Right cardiac atrium (tissue), 5 donors: ENCODE results near the gene NCAPH2. TPM values are rescaled to one million over a fixed set of nuclear protein-coding genes. Genes with fewer than 3 reads are reported as not detected.

Experiments
- ATAC-seq, 2 donors: fragments of 200-7000 bp; cut with Tn5 transposase; one replicate each; pipeline versions ENCODE4 v1.8.0 to v1.9.1; 2020; ENCODE audit warnings: moderate library complexity in 2 of 2, mild to moderate bottlenecking in 1 of 2
- DNase-seq, 3 donors: peaks; one replicate each; pipeline ENCODE4 v3.0.0-alpha.2; 2020
- H3K27ac ChIP-seq: one replicate; pipeline ENCODE4 v1.5.1; 2013; ENCODE audit warnings: mild to moderate bottlenecking, low read length, control low read depth, moderate library complexity
- H3K27me3 ChIP-seq: one replicate; pipeline ENCODE4 v1.6.1; 2013; ENCODE audit not compliant: control insufficient read depth, insufficient read depth
- H3K4me1 ChIP-seq: one replicate; pipeline ENCODE4 v1.6.1; 2013; ENCODE audit warnings: low read length; ENCODE audit not compliant: control insufficient read depth, insufficient read depth
- H3K4me3 ChIP-seq: one replicate; pipeline ENCODE4 v1.5.1; 2013; ENCODE audit warnings: low read length, control low read depth
- H3K9me3 ChIP-seq: one replicate; pipeline ENCODE4 v1.6.1; 2013; ENCODE audit warnings: low read length; ENCODE audit not compliant: control insufficient read depth
- WGBS: extraction: QIAGEN DNeasy Blood & Tissue Kit; methylation state at CpG from one replicate; pipeline ENCODE4 v1.1.7; 2013; 5-methylcytosine and 5-hydroxymethylcytosine counted together
- intact Hi-C, 4 donors: fragments of 100-400 bp; cut with DNase I; formaldehyde crosslinking; loops; one replicate each; pipeline versions ENCODE4 v1.11.0 to v1.14.0; 2022 to 2023
- polyA plus RNA-seq: library from polyadenylated mRNA; stranded (reverse); fragments of 200-250 nt; gene quantifications from one replicate; pipeline ENCODE4 v1.2.3, GENCODE V29; 2013
- total RNA-seq, 4 donors: library from RNA; stranded (reverse); fragmentation: NEBNext Ultra II Directional; extraction: Animal tissue kit (Norgen Biotek cat#: 25700); gene quantifications; one replicate each; pipeline ENCODE4 v1.2.1, GENCODE V29; 2021
- donor health status: healthy with polysubstance abuse.
- donor health status: DM: no; HTN: yes; CAD: no.
- donor health status: DM: no; HTN: no; CAD: no.
- donor health status: DM: no; HTN: yes; CAD: no; lungs with severe emphysema.
- donor health status: DM: yes; HTN: yes; CAD: no.

NCAPH2 gene
- total and polyA plus RNA-seq, 5 donors = 23.3 to 35.0 (median 28.9) TPM

GRCh38 chr22:50500452-50500851 is 7.6 kb upstream of the NCAPH2 start:
- no peak overlapping the region for H3K27ac ChIP-seq
- H3K4me3 ChIP-seq = no peak overlapping the region
- ATAC-seq (no peak), DNase-seq (no peak)
- no peaks in the 10 kb centered on the region for H3K4me1 ChIP-seq
- WGBS = 95% methylated on average over 12 of the region's 12 CpGs
- no peaks in the 10 kb centered on the region for H3K27me3 ChIP-seq
- no peaks in the 10 kb centered on the region for H3K9me3 ChIP-seq
- intact Hi-C loops = loop anchor here in 2 of 4 donors (10.0 kb wide), 2 partner anchors 256 to 266 kb away; partner anchors contain the start of gene TUBGCP6 (in 1 of the 2)

- DNase-seq (peak in 2 of 3 donors; percentile 38 to 45), ATAC-seq (no peak)
- H3K27me3 ChIP-seq = no peaks in the 10 kb centered on the region
- no peak overlapping the region for H3K4me3 ChIP-seq
- no peaks in the 10 kb centered on the region for H3K9me3 ChIP-seq
- no peaks in the 10 kb centered on the region for H3K4me1 ChIP-seq
- no peak overlapping the region for H3K27ac ChIP-seq
- intact Hi-C loops = loop anchor here in 2 of 4 donors (10.0 kb wide), 2 partner anchors 257 to 267 kb away; partner anchors contain the start of gene TUBGCP6 (in 1 of the 2)
- 81% methylated on average over 6 of the region's 6 CpGs for WGBS
Measured at GRCh38 chr22:50502096-50502495, 5.9 kb upstream of the NCAPH2 start.

GRCh38 chr22:50502628-50503474 is 5.2 kb upstream of the NCAPH2 start:
- no peak overlapping the region for H3K27ac ChIP-seq
- DNase-seq = peak in 2 of 3 donors; percentile 39 to 50
- WGBS = 82% methylated on average over 24 of the region's 24 CpGs
- intact Hi-C loops = loop anchor here in 2 of 4 donors (10.0 kb wide), 2 partner anchors 258 to 268 kb away; partner anchors contain the start of gene TUBGCP6 (in 1 of the 2)
- ATAC-seq = no peak
- no peaks in the 10 kb centered on the region for H3K27me3 ChIP-seq
- H3K4me1 ChIP-seq = no peaks in the 10 kb centered on the region
- H3K4me3 ChIP-seq = no peak overlapping the region
- H3K9me3 ChIP-seq = no peaks in the 10 kb centered on the region

- intact Hi-C loops = loop anchor here in 2 of 4 donors (10.0 kb wide), 2 partner anchors 259 to 269 kb away; partner anchors contain the start of gene TUBGCP6 (in 1 of the 2)
- Histone ChIP-seq H3K4me1 (no peaks in the 10 kb centered on the region), H3K27me3 (no peaks in the 10 kb centered on the region), H3K27ac (no peak overlapping the region), H3K9me3 (no peaks in the 10 kb centered on the region), H3K4me3 (no peak overlapping the region)
- 85% methylated on average over 25 of the region's 26 CpGs for WGBS
- DNase-seq (peak in 2 of 3 donors; percentile 53 to 71), ATAC-seq (no peak)
Measured at GRCh38 chr22:50503475-50504145, 4.4 kb upstream of the NCAPH2 start.

GRCh38 chr22:50504369-50505211 is 3.4 kb upstream of the NCAPH2 start:
- no peaks in the 10 kb centered on the region for H3K4me1 ChIP-seq
- no peaks in the 10 kb centered on the region for H3K27me3 ChIP-seq
- DNase-seq (peak in 2 of 3 donors; percentile 58 to 72), ATAC-seq (no peak)
- intact Hi-C loops = loop anchor here in 2 of 4 donors (10.0 kb wide), 2 partner anchors 260 to 270 kb away; partner anchors contain the start of gene TUBGCP6 (in 1 of the 2)
- H3K4me3 ChIP-seq = no peak overlapping the region
- no peaks in the 10 kb centered on the region for H3K9me3 ChIP-seq
- H3K27ac ChIP-seq = no peak overlapping the region
- 95% methylated on average over 44 of the region's 44 CpGs for WGBS

GRCh38 chr22:50505276-50505775 is 2.7 kb upstream of the NCAPH2 start:
- no peak overlapping the region for H3K27ac ChIP-seq
- ATAC-seq (no peak), DNase-seq (peak in 2 of 3 donors; percentile 38 to 48)
- H3K9me3 ChIP-seq = no peaks in the 10 kb centered on the region
- intact Hi-C loops = loop anchor here in 2 of 4 donors (10.0 kb wide), 2 partner anchors 261 to 271 kb away; partner anchors contain the start of gene TUBGCP6 (in 1 of the 2)
- no peaks in the 10 kb centered on the region for H3K27me3 ChIP-seq
- no peaks in the 10 kb centered on the region for H3K4me1 ChIP-seq
- 94% methylated on average over 14 of the region's 14 CpGs for WGBS
- H3K4me3 ChIP-seq = no peak overlapping the region

- H3K4me3 ChIP-seq = no peak overlapping the region
- H3K27ac ChIP-seq = no peak overlapping the region
- DNase-seq = peak in 2 of 3 donors; percentile 61 to 71
- 89% methylated on average over 41 of the region's 41 CpGs for WGBS
- ATAC-seq = peak in 1 of 2 donors; percentile 0
- no peaks in the 10 kb centered on the region for H3K9me3 ChIP-seq
- intact Hi-C loops = loop anchor here in 2 of 4 donors (10.0 kb wide), 2 partner anchors 261 to 271 kb away; partner anchors contain the start of gene TUBGCP6 (in 1 of the 2)
- H3K27me3 ChIP-seq = no peaks in the 10 kb centered on the region
- H3K4me1 ChIP-seq = no peaks in the 10 kb centered on the region
Measured at GRCh38 chr22:50505776-50506610, 2.0 kb upstream of the NCAPH2 start.

GRCh38 chr22:50506611-50507420 is 1.2 kb upstream of the NCAPH2 start:
- H3K27me3 ChIP-seq = no peaks in the 10 kb centered on the region
- DNase-seq = peak; percentile 52 to 74 (median 73)
- peak; percentile 5 to 35 for ATAC-seq
- H3K27ac ChIP-seq = peak overlapping the region; percentile 65
- 25% methylated on average over 21 of the region's 21 CpGs for WGBS
- intact Hi-C loops = loop anchor here in 2 of 4 donors (10.0 kb wide), 2 partner anchors 262 to 272 kb away; partner anchors contain the start of gene TUBGCP6 (in 1 of the 2)
- peak overlapping the region; percentile 77 for H3K4me3 ChIP-seq
- H3K4me1 ChIP-seq = no peaks in the 10 kb centered on the region
- H3K9me3 ChIP-seq = no peaks in the 10 kb centered on the region
